ENCODE results near the gene CABLES1.

Gene CABLES1

GRCh38 chr18:23113576-23113975, 21.7 kb upstream of the CABLES1 start:
- DNase-seq (ENCODE audit: low read depth): no peak

- DNase-seq (ENCODE audit: low read depth): peak; percentile 80
Measured at GRCh38 chr18:23114171-23114881, 21.0 kb upstream of the CABLES1 start.

- peak; percentile 59 for DNase-seq (ENCODE audit: low read depth)
Measured at GRCh38 chr18:23114911-23115310, 20.4 kb upstream of the CABLES1 start.

- peak; percentile 99 for DNase-seq (ENCODE audit: low read depth)
Measured at GRCh38 chr18:23115683-23116096, 19.6 kb upstream of the CABLES1 start.

- DNase-seq (ENCODE audit: low read depth): no peak
Measured at GRCh38 chr18:23121133-23121532, 14.2 kb upstream of the CABLES1 start.

GRCh38 chr18:23122334-23123229, 12.7 kb upstream of the CABLES1 start:
- DNase-seq (ENCODE audit: low read depth): no peak

- DNase-seq (ENCODE audit: low read depth): no peak
Measured at GRCh38 chr18:23126376-23127056, 8.8 kb upstream of the CABLES1 start.

- DNase-seq (ENCODE audit: low read depth): no peak
Measured at GRCh38 chr18:23127090-23127489, 8.2 kb upstream of the CABLES1 start.

GRCh38 chr18:23129355-23130002, 5.8 kb upstream of the CABLES1 start:
- no peak for DNase-seq (ENCODE audit: low read depth)

- peak; percentile 85 for DNase-seq (ENCODE audit: low read depth)
Measured at GRCh38 chr18:23131693-23132319, 3.5 kb upstream of the CABLES1 start.

- no peak for DNase-seq (ENCODE audit: low read depth)
Measured at GRCh38 chr18:23133860-23134779, 1.2 kb upstream of the CABLES1 start.

- no peak for DNase-seq (ENCODE audit: low read depth)
Measured at GRCh38 chr18:23135550-23136325, 453 bp downstream of the CABLES1 start.

- DNase-seq (ENCODE audit: low read depth): peak; percentile 38
Measured at GRCh38 chr18:23136326-23137096, 1.2 kb downstream of the CABLES1 start.

- no peak for DNase-seq (ENCODE audit: low read depth)
Measured at GRCh38 chr18:23137097-23137635, 1.9 kb downstream of the CABLES1 start.

- no peak for DNase-seq (ENCODE audit: low read depth)
Measured at GRCh38 chr18:23137788-23138216, 2.5 kb downstream of the CABLES1 start.

- no peak for DNase-seq (ENCODE audit: low read depth)
Measured at GRCh38 chr18:23138471-23138870, 3.2 kb downstream of the CABLES1 start.

GRCh38 chr18:23141104-23141999, 6.1 kb downstream of the CABLES1 start:
- DNase-seq (ENCODE audit: low read depth): no peak
